NCI-H524 (cell line): ENCODE data around the gene GDNF.
"Not testable (repeated sequence)": the region's sequence is repeated elsewhere in the genome, so short reads cannot be mapped to it uniquely, and the experiment has no call there.

Experiments
- DNase-seq, 2 experiments: peaks; one replicate each; lab custom pipeline; 2025; lab: John Stamatoyannopoulos, UW

GDNF gene, protein sequence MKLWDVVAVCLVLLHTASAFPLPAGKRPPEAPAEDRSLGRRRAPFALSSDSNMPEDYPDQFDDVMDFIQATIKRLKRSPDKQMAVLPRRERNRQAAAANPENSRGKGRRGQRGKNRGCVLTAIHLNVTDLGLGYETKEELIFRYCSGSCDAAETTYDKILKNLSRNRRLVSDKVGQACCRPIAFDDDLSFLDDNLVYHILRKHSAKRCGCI

DNA sequence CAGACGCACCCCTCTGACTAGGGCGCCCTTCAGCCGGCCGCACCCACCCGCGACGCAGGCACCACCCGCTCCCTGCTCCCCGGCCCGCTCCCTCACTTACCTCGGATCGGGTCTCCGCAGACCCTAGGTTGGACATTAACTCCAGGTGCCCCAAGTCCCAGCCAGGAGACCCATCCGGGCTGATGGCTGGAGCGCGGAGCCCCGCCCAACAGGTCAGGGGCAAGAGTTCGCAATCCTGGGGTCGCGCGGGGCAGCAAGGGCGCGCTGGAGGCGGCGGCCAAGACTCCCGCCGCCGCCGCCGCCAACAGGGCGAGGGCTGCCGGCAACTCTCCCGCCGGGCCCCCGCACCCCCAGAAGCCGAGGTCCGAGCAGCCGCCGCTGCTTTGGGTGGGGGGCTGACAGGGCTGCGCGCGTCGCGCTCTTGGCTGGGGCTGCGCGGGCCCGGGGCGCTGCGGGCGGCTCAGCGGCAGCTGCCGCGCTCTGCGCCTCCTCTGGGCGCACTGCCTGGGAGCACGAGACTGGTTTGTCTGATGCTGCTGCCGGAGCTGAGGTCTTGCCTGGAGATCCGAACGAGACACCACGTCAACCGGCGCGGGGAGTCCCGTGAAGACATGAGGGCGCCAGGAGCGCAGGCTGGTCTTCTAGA, at the start of gene GDNF:
Gene GDNF (minus strand): TSS at position 635 of the 646 bp plus-strand sequence. CDS start 5,245 bp downstream, outside the sequence.
- DNase-seq, result peak; percentile 58 to 81

DNA sequence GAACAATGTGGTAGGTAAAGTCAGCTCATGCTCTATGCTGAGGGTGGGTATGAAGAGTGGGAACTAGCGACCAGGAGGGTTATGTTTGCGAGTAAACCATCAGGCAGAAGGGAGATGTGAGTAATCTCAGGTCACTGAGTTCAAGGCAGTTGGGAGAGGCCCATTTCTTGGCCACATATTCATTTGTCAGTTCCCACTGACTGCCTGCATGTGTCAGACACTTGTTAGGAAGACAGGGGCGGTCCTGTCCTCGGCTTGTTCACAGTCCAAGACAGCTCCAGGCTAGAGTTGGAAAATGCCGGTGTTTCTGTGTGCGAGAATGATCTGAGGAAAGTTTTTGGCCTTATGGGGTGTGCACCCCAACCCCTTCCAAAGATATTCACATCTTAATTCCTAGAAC, 48.6 kb upstream of the GDNF start:
- DNase-seq, result no peak

DNA sequence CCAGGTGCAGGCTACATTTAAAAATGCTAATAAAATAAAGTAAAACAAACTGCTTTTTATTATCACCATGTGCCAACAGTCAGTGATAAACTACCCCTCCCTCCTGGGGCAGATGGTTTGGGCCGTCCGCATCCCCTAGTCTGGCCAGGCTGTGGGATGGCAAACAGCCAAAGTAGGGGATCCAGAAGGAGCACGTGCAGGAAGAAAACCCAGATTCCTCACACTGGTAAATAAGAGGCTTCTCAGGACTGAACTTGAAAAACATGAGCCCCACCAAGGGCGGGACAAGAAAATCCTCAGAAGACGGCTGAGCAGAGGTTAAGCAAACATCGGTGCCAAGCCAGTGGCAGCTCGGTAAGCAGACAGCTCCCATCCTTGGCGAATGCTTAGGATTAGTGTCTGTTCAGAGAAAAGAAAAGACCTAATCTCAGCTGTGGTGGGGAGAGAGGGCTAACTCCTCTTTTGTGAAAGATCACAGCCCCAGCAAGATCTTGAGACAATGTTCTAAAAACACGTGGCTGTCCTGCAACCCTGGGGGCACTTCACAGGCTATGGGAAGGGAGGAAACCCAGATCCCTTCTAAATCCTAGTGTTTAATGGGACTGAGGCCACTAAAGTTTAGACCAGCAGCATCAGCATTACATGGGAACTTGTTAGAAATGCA, 46.5 kb upstream of the GDNF start:
- DNase-seq, result peak; percentile 91 to 96

DNA sequence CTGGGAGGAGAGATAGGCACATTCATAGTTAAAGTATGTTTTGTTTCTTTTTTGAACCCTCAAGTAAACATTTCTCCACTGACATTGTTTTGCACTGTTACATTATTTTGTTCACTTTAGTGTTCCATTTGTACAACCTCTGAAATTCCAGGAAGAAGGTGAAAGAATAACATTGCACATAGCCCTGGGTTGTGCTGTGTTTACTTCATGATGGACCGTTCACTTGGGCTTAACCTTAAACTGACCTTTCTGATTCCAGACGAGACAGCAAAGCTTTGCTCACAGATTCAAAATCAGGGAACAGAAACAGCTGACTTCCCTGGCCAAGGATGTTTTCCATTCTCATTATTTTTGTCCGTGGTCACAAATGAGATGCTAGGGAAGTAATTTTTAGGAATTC, 42.8 kb upstream of the GDNF start:
- no peak for DNase-seq

DNA sequence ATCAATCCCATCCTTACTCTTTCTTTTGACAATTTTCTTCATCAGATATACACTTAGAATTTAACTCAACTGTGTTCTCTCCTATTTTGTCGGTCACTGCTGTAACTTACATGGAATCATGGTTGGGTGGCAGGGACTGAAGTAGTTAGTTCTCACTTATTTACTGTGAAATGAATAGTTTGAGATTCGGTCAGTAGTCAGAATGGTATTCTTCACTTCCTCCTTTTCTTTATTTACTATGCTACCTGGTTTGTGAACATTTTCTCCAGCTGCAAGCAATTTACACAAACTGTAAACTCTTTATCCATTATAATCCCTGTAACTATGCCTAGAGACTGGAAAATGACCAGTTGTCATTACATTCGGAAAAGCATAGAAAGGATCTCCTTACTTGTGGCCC, 41.5 kb upstream of the GDNF start:
- no peak for DNase-seq

DNA sequence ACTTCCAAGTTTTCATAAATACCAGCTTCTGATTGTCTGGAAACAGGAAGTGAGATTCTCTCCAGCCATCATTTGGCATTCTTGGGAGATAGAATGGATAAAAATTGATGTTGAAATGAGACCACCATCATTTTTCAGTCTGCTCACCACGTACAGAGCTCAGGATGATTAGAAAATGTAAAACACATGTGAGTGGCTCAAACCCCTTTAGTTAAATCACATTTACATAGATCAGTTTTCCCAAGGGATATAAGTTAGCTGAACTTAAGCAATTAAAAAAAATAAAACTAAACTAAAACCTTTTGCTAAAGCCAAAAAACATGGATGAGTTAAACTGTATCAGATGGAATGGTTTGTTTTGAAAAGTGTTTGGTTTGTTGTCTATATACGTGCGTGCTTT, 37.1 kb upstream of the GDNF start:
- DNase-seq, result no peak

DNA sequence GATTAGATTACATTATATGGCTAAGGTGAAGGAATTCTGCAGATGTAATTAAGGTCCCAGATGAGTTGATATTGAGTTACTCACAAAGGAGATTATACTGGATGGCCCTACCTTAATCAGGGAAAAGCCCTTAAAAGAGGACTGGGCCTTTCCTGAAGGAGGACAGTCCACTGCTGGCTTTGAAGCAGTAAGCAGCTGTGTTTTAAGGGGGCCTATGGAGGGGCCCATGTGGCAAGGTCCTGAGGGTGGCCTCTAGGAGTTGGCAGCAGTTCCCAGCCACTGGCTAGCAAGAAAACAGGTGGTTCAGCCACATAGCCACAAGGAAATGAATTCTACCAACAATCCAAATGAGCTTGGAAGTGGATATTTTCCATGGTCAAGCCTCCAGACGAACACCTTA, 36.4 kb upstream of the GDNF start:
- no peak for DNase-seq

DNA sequence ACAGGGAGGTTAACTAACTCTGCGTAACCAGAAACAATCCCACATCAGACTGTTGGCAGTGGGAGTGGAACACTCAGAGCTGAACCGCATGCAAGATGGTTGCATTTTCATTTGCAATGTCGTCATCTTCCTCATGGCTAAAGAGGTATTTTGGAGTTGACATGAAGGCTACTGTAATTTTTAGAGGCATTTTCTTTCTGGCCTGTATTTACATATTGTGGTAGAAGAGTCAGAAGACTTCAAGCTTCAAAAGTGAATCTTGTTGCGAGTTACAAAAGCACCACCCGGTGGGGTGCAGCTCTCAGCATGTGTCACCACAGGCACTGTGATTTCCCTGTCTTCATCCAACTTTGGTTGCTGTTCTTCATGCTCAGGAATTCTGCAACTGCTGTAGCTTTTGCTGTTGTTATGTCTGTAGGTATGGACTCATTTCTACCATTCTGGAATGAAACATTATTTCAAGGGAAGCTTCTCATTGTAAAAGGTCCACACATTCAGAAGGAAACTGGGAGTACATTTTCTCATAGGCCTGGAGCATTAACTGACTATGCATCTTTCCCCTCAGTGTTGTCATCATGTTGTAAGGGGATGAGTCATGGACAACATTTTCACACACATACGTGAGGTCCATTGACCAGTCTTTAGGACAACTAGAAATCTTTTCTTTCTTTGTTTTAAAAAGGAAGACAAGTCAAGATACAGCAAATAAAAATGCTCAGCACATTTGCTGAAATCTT, 35.4 kb upstream of the GDNF start:
- no peak for DNase-seq

DNA sequence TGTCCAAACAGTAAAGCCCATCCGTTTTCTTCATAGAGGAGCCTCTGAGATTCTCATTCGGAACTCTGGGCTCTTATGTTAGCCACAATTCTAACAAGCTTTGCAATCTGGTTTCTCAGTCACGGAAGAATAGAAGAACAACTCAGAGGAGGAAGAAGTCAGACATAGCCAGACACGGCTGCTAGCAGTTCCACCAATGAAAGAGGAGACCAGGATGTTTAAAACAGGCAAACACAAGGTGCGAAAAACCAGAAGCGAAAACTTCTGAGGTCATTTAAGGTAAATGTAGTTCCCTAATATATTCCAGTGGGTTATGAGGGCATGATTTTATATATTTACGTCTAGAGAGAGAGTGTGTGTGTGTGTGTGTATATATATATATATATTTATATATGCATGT, 34.1 kb upstream of the GDNF start:
- DNase-seq, result no peak

DNA sequence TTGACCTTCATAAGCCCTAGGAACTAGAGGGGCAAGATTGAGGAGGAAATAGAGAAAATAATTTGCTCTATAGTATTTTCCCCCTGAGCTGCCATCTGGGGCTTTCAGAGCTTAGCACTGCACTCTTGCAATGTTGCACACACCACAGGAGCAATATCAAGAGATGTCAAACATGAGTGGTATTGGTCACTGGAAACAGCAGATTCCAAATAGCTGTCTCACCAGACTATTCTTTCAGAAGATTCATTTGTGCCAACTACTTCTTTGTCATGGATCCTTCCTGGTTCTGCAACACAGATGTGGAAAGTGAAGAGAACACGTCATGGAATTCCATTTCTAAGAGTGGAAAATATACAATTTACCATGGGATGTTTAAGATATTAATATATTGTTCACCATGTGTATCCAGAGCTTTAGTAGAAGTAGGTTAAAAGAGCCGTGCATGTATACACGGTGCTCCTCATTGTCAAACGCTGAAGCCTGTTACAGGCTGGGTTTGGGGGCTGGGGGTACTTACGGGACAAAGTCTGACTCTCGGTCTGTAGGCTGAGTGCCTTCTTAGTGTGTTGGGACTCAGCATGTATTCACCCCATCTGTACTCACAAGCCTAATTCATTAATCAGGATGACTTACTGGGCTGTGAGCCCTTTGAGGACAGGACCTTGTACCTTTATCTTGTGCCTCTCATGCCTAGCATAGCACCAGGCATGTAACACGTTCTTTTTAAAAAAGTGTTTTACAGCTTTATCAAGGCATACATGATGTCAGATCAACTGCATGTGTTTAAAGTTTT, 31.4 kb upstream of the GDNF start:
- DNase-seq, result no peak

DNA sequence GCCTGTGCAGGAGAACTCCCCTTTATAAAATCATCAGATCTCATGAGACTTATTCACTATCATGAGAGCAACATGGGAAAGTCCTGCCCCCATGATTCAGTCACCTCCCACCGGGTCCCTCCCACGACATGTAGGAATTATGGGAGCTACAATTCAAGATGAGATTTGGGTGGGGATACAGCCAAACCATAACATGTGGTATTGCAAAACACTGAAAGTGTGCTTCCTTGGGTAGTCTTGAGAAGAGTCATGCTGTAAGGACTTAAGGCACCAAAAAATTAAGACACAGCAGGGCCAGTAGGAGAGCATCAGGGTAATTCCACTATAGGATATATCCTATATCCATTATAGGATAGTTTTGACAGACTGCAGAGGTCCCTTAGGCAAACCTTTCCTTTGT, 29.4 kb upstream of the GDNF start:
- no peak for DNase-seq

DNA sequence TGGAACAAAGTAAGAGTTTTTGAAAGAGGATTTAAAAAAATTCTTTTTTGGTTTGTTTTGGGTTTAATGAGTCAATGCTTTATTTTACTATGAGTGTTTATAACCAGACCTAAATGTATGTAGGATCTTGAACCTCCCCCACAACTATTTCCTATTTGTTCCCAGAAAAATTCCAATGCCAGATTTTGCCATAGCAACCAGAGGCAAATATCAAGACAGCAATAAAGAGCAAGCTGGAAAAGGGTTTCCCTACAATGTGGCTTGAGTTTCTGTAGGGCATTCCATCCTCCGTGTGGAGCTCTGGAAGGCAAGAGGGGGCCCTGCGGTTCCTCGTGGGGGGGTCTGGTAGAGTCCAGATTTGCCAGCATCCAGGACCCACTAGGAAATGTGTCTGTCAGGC, 27.8 kb upstream of the GDNF start:
- DNase-seq, result no peak

DNA sequence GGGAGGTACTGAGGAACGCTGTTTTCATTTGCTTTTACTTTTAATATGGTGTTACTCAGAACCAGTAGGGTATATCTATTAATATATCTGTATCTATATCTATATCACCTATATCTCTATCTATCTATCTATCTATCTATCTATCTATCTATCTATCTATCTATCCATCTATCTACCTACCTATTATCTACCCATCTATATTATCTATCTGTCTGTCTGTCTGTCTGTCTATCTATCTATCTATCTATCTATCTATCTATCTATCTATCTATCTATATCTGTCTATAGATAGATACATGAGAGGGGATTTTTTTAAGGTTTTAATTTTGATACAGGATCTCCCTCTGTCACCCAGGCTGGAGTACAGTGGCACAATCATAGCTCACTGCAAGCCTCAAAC, 23.1 kb upstream of the GDNF start:
- not testable (repeated sequence) for DNase-seq

DNA sequence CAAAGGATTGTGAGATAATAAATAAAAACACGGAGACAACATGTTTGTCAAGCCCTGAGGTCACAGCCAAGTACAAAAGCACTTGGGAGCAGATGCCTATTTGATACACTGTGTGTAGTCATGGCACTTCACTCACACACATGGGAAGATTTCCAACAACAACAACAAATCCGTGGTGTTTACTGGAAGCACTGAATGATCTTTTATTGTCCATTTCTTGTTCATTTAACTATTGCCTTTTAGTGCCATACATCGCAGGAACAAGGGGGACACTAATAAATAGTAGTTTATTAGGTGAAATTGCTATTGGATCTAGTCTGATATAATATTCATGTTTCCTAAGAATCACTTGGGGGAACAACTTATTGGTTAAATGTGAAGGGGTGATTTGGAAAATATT, 20.4 kb upstream of the GDNF start:
- no peak for DNase-seq

DNA sequence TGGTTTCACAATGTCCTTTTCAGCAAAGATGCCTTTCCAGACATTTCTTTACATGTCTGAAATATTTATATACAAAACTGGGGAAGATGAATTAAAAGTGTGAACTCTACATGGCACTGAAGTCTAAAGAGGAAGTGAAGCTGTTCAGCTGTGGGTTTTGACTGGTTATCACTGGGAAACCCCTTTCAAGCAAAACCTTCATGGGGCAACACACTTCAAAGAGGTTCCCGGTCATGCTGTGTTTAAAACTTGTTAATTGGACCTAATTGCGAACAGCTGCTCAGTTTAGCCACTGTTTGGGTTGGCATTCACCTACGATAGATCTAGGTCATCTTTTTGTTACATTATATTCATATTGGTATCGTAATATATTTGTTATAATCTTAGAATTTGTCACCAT, 20.0 kb upstream of the GDNF start:
- no peak for DNase-seq

DNA sequence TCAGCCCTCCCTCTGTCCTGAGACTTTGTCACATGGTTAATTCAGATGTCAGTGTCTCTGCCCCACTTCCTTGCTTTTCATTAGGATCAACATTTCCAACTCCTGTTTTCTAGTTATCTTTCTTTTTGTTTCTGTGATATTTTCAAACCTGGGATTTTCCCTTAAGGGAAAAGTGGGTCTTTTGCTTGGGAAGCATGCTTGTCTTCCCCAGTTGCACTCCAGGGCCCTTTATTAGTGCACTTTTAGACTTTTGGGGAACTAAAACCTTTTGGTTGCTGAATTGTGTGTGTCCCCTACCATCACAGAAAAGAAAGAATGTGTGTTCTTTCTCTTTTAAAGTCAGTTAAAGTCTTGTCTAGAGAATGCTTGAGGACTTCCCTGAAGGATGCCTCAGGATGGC, 18.4 kb upstream of the GDNF start:
- no peak for DNase-seq

DNA sequence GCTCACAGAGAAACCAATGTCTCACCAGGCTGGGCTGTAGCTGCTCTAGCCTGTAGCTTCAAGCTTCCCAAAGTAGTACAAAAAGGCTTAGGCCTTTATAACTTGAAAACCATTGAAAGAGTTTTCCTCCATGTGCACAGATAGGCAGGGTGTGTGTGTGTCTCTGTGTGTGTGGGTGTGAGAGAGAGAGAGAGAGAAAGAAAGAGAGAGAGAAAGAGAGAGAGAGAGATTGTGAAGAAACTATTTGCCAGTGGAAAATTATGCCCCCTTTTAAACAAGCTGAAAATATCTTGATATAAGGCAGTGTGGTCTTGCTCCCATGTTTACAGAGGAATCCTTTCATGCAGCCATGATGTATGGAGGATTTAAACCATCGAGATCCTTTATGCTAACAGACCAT, 17.9 kb upstream of the GDNF start:
- DNase-seq, result no peak

DNA sequence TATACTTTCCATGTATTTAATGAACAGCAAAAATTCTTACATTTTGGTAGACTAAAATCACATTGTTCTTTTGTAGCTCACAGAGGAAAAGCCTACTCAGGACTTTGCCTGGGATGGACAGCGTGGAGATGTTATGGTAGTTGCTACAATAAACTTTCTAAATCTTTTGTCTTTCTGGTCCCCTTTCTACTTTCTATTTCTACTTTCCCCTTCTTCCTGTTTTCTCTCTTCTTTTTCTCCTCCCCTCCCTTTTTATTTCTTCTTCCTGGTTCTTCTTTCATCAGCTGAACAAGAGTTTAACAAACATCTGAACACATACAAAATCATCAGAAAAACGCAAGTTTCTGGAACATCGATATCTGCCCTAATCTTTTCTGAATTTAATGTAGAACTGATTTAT, 15.6 kb upstream of the GDNF start:
- no peak for DNase-seq

DNA sequence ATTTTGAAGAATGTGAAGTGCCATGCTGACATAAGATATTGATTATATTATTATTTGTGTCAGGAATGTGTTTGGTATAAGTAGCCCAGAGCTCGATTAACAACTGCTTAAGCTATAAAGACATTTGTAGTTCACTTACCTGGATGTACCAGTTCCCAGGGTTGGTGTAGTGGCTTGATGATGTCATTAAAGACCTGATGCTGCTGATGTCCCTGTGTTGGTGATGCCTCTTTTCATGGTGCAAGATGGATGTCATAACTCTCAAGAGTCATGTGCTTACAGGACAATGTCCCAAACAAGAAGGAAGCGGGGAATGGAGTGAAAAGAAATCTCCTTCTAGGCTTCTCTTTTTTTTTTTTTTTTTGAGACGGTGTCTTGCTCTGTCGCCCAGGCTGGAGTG, 11.5 kb upstream of the GDNF start:
- DNase-seq, result no peak

DNA sequence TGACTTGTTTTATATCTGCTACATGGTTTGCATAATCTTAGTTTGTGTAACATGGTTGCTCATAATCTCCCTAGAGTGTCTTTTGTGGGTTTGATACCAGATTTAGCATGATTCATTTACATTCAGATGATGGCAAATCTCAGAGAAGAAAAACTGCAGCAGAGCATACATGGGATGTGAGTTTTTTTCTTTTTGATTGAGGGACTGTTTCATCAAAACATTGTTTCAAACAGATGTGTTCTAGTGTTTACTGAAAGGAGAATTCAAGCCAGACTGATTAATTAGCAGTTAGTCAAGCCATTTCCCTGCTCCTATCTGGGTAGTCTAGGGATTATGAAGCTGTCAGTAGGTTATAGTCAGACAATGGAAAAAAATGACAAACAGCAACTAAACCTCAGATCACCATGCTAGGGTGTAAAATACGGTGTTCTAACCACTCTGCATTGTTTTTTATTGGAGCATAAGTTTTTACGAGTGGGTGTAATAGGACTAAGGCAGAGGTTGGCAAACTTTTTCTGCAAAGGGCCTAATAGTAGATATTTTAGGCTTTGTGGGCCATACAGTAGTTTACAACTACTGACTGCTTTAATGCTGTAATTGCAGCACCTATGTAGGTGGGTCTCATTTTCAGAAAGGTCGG, 10.5 kb upstream of the GDNF start:
- DNase-seq, result no peak

DNA sequence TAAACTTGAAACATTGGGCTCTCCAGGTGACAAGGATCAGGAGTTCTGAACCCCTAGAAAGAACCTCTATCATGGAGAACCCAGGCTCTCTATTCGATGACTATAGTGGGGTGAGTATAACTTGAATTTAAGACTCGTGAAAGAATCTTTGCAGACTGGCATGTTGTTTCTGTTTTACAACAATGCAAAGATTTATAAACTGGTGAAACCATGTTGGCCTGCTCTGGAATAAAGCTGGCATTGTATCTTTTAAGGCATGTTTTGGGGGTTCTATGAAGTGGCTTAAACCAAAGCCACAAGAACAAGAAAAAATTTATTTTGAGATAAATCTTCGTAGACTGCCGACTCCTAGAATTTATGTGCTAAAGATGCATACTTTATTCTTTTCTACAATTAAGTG, 9.8 kb upstream of the GDNF start:
- no peak for DNase-seq

DNA sequence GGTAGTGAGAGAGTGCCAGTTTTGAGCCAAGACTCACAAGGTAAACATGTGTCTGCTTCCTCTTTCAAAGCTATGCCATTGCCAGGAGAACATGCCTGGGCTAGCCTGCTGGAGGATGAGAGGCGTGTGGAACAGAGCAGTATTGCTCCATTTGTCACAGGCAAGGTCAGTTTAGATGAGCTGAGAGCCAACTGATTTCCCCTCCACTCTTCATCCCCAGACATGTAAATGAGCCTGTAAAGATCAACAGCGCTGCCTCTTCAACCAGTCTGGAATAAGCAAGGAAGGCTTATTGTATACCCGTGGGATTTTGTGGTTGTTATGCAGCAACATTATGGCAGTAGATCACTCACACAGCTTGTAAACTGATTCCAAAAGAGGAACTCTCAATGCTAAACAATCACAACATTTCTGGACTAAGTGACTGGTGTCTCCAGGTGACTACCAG, 8.2 kb upstream of the GDNF start:
- DNase-seq, result peak; percentile 69 to 74
